Loucy (cell line): ENCODE measurements around the gene COL6A2.

Experiments used
- H2AFZ ChIP-seq: fragments of 200-600 bp; sonication (generic); 2 replicates; pipeline ENCODE4 v1.6.0; 2016; ENCODE audit warnings: antibody characterized with exemption, mild to moderate bottlenecking, low read length, moderate library complexity
- H3F3A ChIP-seq: fragments of 200-600 bp; 2 replicates; pipeline ENCODE4 v1.6.0; 2016; ENCODE audit warnings: antibody characterized with exemption, low read depth, mild to moderate bottlenecking
- H3K27me3 ChIP-seq: fragments of 200-600 bp; sonication (generic); 2 replicates; pipeline ENCODE4 v1.6.1; 2014; ENCODE audit warnings: low read length, mild to moderate bottlenecking; ENCODE audit not compliant: insufficient read depth, poor library complexity, severe bottlenecking
- H3K36me3 ChIP-seq: fragments of 200-600 bp; sonication (generic); 2 replicates; pipeline ENCODE4 v1.6.1; 2016; ENCODE audit warnings: low read length; ENCODE audit not compliant: insufficient read depth
- H3K4me1 ChIP-seq: fragments of 200-600 bp; sonication (generic); 2 replicates; pipeline ENCODE4 v1.5.1; 2014; ENCODE audit warnings: low read length, mild to moderate bottlenecking; ENCODE audit not compliant: insufficient read depth, poor library complexity, severe bottlenecking
- H3K4me2 ChIP-seq: fragments of 200-600 bp; sonication (generic); 2 replicates; pipeline ENCODE4 v1.6.0; 2014; ENCODE audit warnings: antibody characterized with exemption, low read length, low read depth, mild to moderate bottlenecking; ENCODE audit not compliant: poor library complexity, severe bottlenecking
- H3K4me3 ChIP-seq: fragments of 200-600 bp; sonication (generic); 2 replicates; pipeline ENCODE4 v1.5.1; 2014; ENCODE audit warnings: low read length, mild to moderate bottlenecking, mixed read lengths; ENCODE audit not compliant: poor library complexity, severe bottlenecking
- H3K79me2 ChIP-seq: fragments of 200-600 bp; sonication (generic); 2 replicates; pipeline ENCODE4 v1.6.1; 2014; ENCODE audit warnings: low read length; ENCODE audit not compliant: insufficient read depth
- H3K9ac ChIP-seq: fragments of 200-600 bp; sonication (generic); 2 replicates; pipeline ENCODE4 v1.6.0; 2014; ENCODE audit warnings: mild to moderate bottlenecking, low read depth, low read length, moderate library complexity; ENCODE audit not compliant: poor library complexity, severe bottlenecking
- H3K9me2 ChIP-seq: fragments of 200-600 bp; sonication (generic); replicated peaks from 2 replicates; pipeline ENCODE4 v1.6.1; 2016; ENCODE audit warnings: low read depth, low read length, mixed read lengths
- H3K9me3 ChIP-seq: fragments of 200-600 bp; sonication (generic); 2 replicates; pipeline ENCODE4 v1.6.1; 2014; ENCODE audit warnings: mild to moderate bottlenecking, antibody characterized with exemption, low read length, low read depth; ENCODE audit not compliant: insufficient read depth
- H4K20me1 ChIP-seq: fragments of 200-600 bp; sonication (generic); 2 replicates; pipeline ENCODE4 v1.6.0; 2014; ENCODE audit warnings: antibody characterized with exemption, low read length, mild to moderate bottlenecking; ENCODE audit not compliant: insufficient read depth, poor library complexity, severe bottlenecking
- EZH2phosphoT487 ChIP-seq: fragments of 200-600 bp; IDR thresholded peaks from 2 replicates; pipeline ENCODE4 v1.6.1; 2018; ENCODE audit warnings: antibody characterized with exemption, mild to moderate bottlenecking, moderate library complexity, borderline replicate concordance
- TF ChIP-seq, protein P1 (sequence below): fragments of 200-600 bp; sonication (generic); conservative IDR thresholded peaks from 2 replicates; pipeline ENCODE4 v1.5.1; 2014; ENCODE audit warnings: mild to moderate bottlenecking, antibody characterized with exemption, low read length

The COL6A2 gene

DNA sequence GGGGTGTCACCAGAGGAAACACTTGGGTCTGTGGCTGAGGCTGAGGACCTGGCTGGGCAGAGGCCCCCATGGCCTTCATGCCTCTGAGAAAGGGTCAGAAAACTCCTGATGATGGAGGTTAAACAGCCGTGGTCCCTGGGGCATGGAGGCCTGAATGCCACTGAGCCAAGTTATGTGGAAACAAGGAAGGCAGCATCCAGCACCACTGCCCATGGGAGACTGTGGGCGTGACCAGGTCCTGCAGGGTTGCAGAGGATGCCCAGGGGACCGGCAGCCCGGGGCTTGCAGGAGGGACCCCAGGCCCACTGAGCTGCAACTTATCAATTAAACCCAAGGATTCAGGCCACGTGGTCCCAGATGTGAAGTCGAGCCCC is 18.9 kb upstream of the COL6A2 start:
- Histone ChIP-seq H2AFZ (no peak overlapping the region), H3K36me3 (no peaks in the 10 kb centered on the region), H3K9me3 (peaks cover 10% of the 10 kb centered on the region; the same call in 1 of the 2 replicates), H4K20me1 (no peaks in the 10 kb centered on the region), H3K4me2 (no peak overlapping the region), H3K9me2 (no peaks in the 10 kb centered on the region), H3K79me2 (no peaks in the 10 kb centered on the region), H3K4me3 (no peak overlapping the region), H3K9ac (no peak overlapping the region), H3F3A (no peaks in the 10 kb centered on the region), H3K4me1 (no peaks in the 10 kb centered on the region), H3K27me3 (no peaks in the 10 kb centered on the region)
- TF ChIP-seq, protein P1, sequence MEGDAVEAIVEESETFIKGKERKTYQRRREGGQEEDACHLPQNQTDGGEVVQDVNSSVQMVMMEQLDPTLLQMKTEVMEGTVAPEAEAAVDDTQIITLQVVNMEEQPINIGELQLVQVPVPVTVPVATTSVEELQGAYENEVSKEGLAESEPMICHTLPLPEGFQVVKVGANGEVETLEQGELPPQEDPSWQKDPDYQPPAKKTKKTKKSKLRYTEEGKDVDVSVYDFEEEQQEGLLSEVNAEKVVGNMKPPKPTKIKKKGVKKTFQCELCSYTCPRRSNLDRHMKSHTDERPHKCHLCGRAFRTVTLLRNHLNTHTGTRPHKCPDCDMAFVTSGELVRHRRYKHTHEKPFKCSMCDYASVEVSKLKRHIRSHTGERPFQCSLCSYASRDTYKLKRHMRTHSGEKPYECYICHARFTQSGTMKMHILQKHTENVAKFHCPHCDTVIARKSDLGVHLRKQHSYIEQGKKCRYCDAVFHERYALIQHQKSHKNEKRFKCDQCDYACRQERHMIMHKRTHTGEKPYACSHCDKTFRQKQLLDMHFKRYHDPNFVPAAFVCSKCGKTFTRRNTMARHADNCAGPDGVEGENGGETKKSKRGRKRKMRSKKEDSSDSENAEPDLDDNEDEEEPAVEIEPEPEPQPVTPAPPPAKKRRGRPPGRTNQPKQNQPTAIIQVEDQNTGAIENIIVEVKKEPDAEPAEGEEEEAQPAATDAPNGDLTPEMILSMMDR, result no peak
- TF ChIP-seq EZH2phosphoT487, result no peak

DNA sequence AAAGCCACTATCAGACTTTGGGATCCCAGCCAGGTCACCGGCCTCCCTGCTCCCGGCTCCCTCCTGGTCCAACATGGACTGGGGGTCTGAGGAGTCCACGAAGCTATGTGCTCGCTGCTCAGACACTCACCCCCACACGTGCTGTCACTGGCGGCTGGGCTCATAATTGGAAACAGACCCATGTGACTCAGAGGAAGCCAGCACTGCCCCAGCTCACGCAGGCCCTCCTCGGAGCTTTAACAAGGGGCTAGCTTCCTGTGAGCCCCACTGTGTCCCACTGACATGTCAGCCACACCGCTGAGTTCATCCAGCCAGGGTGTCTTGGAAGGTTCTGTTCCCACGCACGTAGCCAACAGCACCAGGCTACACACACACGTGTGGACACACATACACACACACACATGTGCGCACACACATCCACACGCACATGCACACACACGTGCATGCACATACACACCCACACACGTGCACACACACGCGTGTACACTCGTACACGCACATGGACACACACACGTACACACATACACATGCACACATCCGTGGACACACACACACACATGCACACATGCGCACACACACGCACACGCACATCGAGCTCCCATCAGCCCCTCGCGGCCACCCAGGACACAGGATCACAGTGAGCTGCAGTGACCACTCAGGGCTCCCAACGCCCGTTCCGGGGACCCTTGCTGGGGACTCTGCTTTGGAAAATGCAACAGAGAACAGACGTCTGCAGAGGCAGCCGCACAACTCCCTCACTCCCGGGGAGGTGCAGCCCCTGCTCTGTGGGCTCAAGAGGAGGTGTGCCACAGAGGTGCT is 18.4 kb upstream of the COL6A2 start:
- Histone ChIP-seq H2AFZ (no peak overlapping the region), H3K36me3 (no peaks in the 10 kb centered on the region), H3K4me2 (no peak overlapping the region), H3K79me2 (no peaks in the 10 kb centered on the region), H3F3A (no peaks in the 10 kb centered on the region), H3K9ac (no peak overlapping the region), H4K20me1 (no peaks in the 10 kb centered on the region), H3K4me1 (no peaks in the 10 kb centered on the region), H3K27me3 (no peaks in the 10 kb centered on the region), H3K9me3 (peaks cover 16% of the 10 kb centered on the region; the same call in 1 of the 2 replicates), H3K9me2 (no peaks in the 10 kb centered on the region), H3K4me3 (no peak overlapping the region)
- TF ChIP-seq, protein P1, result no peak
- no peak for TF ChIP-seq EZH2phosphoT487

DNA sequence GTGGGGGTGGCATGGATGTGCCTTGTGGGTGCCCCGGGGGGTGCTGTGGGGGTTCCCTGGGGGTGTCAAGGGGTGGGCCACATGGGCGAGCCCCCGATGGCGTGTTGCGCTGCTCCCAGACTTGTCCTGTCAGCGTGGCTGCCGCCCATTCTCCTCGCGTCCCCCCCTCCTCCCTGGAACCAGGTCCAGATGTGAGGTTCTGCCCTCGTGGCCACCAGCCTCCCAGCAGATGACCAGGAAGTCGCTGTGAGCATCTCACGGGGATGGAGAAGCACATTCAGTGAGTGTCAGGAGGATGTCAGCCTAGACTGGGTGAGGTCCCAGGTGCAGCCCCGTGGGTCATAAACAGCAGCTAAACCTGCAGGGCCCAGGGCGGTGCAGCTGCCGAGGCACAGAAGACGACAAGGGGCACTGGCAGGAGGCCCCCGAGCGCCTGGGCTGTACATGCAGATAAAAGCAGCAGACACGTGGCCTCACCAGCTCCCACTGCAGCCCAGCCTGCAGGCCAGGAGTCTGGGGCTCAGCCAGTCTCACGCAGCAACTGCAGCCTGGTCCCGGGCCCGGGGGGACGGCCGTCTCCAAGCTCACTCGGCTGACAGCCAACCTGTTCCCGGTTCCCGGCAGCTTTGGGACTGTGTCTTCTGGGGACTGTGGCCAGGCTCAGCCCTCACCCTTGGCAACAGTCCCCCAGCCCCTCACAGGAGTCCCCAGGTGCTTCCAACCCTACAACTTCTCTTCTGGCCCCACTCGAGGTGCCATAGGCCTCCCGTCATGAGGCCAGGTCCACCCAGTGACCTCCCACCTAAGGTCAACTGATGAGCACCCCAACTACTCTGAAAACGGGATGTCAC is 17.5 kb upstream of the COL6A2 start:
- Histone ChIP-seq H3K9me3 (peaks cover 19% of the 10 kb centered on the region; the same call in 1 of the 2 replicates), H3K36me3 (no peaks in the 10 kb centered on the region), H3K4me1 (no peaks in the 10 kb centered on the region), H3K27me3 (no peaks in the 10 kb centered on the region), H2AFZ (no peak overlapping the region), H3K4me3 (no peak overlapping the region), H3F3A (no peaks in the 10 kb centered on the region), H3K79me2 (no peaks in the 10 kb centered on the region), H3K9ac (no peak overlapping the region), H3K9me2 (no peaks in the 10 kb centered on the region), H4K20me1 (no peaks in the 10 kb centered on the region), H3K4me2 (no peak overlapping the region)
- no peak for TF ChIP-seq EZH2phosphoT487
- TF ChIP-seq, protein P1, result no peak
